GM19397 (cell line): ENCODE data around the gene PQBP1.
"Not testable (repeated sequence)": the region's sequence is repeated elsewhere in the genome, so short reads cannot be mapped to it uniquely, and the experiment has no call there.

Experiments used
- ATAC-seq: cut with Tn5 transposase; IDR thresholded peaks from one replicate; pipeline ENCODE4 v1.9.1; 2021; ENCODE audit warnings: mild to moderate bottlenecking, moderate library complexity; ENCODE audit not compliant: unreplicated experiment

PQBP1 gene, protein sequence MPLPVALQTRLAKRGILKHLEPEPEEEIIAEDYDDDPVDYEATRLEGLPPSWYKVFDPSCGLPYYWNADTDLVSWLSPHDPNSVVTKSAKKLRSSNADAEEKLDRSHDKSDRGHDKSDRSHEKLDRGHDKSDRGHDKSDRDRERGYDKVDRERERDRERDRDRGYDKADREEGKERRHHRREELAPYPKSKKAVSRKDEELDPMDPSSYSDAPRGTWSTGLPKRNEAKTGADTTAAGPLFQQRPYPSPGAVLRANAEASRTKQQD

DNA sequence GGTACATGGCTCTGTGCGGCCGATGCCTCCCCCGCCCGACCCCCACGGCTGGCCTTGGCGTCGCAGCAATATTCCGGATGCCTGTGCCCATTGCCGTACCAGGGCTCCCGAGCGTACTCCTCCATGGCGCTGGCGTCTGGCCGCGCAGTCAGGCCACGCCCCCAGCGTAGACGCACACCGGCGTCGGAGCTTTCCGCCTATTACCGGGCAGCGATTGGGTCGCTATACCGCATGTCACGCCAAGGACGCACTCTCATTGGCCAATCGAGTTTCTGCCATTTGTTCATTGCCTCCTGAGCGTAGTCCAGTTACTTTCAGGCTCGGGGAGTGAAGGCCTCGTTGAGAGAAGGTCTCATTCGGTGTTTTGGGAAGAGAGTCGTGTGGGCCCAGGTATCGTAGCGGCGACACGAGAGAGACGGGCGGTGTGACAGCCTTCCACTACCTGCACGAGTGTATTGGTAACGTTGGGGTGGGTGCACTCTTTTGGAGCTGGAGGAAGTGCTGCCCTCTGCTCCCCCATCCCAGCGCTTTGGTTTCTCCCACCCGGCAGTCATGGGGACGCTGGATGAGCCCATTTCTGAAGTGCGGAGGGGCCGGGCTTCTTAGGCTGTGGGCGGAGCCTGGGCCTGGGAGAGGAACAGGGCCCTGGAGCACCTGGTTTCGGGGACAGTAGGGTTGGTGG, at the start of gene PQBP1, which contains the start of gene TIMM17B:
Gene PQBP1, plus strand, starts transcription at position 306 of the 682 bp plus-strand sequence. CDS start 580 bp downstream, outside the sequence.
Gene TIMM17B, minus strand, starts transcription at position 144 of the 682 bp plus-strand sequence. Its CDS starts 19 bp downstream, at position 125.
- ATAC-seq: peak; percentile 93

DNA sequence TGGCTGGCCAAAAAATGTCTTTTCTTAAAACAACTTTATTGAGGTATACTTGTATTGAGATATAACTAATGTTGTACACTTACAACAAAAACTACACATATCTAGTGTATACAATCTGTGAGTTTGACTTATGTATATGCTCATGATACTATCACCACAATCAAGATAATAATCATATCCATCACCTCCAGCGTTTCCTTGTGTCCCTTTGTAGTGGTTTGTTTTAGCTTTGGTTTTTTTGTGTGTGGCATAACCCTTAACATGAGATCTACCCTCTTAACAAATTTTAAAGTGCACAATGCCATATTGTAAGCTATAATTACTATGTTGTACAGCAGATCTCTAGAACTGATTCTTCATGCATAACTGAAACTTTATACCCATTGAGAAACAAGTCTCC, 48.9 kb upstream of the PQBP1 start:
- ATAC-seq: no peak

DNA sequence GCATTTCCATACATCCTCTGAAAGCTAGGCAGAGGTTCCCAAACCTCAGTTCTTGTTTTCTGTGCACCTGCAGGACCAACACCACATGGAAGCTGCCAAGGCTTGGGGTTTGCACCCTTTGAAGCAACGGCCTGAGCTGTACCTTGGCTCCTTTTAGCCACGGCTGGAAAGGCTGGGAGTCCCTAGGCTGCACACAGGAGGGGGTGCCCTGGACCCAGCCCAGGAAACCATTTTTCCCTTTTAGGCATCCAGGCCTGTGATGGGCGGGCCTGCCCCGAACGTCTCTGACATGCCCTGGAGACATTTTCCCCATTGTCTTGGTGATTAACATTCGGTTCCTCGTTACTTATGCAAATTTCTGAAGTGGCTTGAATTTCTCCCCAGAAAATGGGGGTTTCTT, 44.9 kb upstream of the PQBP1 start:
- no peak for ATAC-seq

DNA sequence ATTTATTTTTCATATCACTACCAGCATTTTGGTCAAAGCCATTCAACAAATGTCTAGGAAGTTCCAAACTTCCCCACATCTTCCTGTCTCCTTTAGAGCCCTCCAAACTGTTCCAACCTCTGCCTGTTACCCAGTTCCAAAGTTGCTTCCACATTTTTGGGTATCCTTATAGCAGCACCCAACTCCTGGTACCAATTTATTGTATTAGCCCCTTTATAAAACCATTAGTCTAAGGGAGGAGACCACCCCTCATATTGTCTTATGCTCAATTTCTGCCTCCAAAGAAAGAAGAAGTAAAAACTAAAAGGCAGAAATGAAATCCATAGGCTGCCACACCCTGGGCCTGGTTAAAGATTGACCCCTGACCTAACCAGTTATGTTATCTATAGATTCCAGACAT, 44.2 kb upstream of the PQBP1 start:
- ATAC-seq: not testable (repeated sequence)

DNA sequence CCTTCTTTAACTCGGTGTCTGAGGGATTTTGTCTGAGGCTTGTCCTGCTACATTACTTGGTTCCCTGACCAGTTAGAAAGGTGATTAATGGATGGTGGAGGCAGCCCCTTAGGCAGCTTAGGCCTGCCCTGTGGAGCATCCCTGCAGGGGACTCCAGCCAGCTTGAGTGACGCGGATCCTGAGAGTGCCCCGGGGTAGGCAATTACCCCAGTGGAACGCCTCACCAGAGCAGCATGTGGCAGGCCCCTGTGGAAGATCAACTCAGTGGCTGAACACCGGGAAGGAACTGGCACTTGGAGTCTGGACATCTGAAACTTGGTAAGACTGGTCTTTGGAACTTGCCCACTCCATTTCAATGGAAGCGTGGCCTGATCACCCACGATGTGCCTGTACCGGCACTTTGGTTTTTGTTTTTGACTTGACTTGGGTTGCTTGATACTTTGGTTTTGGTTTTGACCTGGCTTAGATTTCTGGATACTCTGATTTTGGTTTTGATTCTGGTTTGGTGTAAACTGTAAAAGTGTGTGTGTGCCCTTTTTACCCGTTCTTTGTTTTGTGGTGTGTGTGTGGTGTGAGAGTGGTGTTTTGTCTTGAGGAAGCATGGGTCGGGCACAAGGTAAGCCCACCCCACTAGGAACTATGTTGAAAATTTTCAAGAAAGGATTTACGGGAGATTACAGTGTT, 43.5 kb upstream of the PQBP1 start:
- ATAC-seq: not testable (repeated sequence)

DNA sequence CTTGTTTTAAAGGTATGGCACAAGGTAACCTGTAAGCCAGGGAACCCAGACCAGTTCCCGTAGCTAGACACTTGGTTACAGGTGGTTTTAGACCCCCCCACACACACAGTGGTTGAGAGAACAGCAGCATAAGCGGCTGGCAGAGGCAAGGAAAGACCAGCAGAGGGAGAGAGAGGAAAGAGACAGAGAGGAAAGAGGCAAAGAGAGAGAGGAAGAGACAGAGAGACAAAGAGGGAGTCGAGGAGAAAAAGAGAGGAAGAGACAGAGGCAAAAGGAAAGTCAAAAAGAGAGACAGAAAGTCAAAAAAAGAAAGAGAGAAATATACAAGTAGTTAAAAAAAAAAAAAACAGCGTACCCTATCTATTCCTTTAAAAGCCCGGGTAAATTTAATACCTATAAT, 42.8 kb upstream of the PQBP1 start:
- no peak for ATAC-seq

DNA sequence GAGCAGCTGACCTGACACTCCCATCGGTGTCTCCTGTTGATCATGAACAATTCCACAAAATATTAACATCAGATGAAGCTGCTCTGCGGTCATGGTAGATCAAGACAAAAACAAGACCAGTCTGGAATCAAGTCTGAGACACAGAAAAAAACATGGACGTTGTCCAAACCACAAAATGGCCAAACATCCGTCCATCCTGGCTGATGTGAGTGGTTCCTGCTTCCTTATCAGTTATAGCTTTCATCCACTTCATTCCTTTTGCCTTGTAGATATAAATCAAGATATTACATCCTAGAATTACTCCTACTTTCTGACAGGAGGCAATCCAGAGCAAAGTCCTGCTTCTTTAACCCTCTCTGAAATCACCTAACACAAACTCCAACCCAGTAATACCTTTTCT, 33.5 kb upstream of the PQBP1 start:
- ATAC-seq: no peak

DNA sequence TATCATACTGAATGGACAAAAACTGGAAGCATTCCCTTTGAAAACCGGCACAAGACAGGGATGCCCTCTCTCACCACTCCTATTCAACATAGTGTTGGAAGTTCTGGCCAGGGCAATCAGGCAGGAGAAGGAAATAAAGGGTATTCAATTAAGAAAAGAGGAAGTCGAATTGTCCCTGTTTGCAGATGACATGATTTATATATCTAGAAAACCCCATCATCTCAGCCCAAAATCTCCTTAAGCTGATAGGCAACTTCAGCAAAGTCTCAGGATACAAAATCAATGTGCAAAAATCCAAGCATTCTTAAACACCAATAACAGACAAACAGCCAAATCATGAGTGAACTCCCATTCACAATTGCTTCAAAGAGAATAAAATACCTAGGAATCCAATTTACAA, 25.7 kb upstream of the PQBP1 start:
- ATAC-seq: not testable (repeated sequence)

DNA sequence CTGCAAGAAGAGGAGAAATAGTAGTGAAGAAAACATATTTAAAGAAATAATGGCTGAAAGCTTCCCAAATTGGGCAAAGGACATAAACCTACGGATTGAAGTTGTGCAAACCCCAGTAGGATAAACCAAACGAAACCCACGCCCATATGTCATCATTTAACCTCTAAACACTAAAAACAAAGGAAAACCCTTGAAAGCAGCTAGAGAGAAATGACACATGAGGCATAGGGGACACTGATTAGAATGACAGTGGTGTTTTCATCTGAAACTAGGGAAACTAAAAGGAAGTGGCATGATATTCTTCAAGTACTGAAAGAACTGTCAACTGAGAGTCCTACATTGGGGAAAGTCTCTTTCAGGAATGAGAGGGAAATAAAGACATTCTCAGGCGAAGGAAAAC, 20.8 kb upstream of the PQBP1 start:
- not testable (repeated sequence) for ATAC-seq

DNA sequence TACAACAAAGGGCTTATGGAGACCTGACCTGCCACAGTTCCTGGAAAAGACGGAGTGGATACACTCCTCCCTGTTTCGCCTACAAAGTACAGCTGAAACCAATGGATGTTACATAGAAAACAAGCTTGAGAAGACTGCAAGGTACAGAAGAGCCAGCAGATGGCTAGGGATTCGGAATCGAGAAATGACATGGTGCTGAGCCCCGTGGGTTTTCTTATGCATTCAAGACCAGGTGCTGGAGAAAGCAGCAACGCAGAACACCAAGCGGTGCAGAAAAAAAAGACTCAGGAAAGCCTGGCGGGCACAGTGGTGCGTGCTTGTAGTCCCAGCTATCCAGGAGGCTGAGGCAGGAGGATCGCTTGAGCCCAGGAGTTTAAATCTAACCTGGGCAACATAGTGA, 14.0 kb upstream of the PQBP1 start:
- no peak for ATAC-seq

DNA sequence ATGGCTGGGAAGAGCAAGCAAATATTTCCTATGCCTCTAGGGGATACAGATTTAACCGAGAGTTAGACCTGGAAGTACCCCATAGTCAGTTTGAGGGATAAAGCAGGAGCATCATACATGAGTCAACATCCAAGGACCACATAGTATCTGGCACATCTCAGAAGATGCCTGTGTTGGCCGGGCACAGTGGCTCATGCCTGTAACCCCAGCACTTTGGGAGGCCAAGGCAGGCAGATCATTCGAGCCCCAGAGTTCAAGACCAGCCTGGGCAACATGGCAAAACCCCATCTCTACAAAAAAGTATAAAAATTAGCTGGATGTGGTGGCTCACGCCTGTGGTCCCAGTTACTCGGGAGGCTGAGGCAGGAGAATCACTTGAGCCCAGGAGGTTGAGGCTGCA, 11.1 kb upstream of the PQBP1 start:
- ATAC-seq: not testable (repeated sequence)

DNA sequence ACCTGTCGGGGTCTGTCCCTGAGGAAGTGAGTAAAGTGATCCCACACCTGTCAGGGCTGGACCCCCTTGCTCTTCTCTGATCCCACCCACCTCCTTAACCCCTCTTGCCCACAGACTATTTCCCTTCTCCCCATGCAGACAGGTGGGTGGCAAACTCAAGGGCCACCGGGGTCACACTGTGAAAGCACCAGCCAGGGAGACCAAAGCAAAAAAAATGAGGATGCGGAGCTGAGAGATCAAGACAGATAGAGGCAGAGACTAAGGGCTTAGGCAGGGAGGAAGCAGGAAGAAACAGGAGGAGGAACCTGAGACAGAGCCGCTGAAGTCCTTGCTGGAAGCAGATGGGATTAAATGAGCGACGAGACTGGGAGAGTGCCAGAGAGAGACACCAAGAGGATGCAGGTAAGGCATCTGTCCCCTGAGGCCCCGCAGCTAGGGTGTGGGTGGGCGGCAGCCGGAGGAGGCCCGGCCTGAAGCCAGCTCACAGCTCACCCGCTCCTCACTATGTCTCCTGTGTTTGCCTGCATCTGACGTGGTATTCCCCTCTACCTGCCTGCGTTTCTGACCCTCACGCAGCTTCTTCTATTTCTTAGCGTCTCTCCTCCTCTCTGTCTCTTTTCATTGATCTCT, 7.3 kb upstream of the PQBP1 start:
- ATAC-seq: no peak

DNA sequence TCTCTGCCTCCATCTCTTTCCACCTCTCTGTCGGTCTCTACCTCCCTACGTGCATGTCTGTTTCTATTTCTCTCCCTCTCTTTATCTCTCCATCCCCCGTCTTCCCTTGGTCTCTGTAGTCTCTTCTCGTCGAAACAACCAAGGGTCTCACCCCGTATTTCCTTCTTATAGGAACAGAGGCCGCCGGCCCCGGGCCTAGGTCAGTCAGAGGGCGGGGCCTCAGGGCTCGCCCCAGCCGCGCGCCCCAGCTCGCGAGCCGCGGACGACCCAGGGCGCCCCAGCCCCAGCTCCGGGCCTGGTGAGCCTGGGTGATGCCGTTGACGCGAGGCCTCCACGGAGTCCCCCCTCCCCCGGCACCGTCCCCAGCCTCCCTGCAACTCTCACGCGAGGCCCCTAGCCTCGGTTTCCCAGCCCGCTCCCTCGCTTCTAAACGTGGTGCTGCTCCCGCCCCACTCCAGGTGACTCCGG, 6.8 kb upstream of the PQBP1 start:
- ATAC-seq: peak; percentile 32

DNA sequence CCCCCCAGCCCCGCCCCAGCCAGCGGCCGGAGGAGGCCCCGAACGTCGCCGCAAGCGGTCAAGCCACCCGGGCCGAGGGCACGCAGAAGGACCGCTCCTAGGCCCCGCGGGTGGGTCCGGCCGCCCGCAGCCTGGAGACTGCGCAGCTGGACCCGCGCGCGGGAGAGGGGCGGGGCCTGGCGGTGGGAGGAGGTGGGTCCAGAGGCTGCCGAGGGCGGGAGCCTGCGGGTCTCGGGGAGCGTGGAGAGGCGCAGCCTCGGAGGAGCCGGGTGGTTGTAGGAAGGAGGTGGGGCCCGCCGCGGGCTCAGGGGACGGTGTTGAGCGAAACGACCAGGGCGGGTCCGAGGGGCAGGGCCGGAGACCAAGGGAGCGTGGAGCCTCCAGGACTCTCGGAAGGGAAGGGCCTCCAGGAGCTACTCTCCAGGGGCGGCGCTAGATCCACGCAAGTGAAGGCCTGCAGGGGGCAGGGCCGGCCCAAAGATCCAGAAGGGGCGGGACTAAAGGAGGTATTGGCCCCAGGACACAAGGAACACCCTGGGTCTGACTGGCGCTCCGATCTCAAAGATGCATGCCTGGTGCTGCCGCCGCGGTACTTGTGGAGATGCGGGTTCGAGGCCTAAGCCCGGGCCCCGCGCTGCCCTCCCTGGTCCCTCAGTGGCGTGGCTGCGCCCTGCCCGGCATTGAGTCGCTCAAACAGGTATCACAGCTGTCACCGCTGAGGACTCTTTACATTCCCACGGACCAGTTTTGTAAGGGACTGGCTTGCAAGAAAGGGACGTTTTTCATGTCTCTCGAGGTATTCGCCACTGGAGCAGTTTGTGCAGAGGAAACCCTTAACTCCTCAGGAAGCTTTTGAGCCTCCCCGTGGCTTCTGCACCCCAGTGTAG, 6.1 kb upstream of the PQBP1 start:
- peak; percentile 90 for ATAC-seq

DNA sequence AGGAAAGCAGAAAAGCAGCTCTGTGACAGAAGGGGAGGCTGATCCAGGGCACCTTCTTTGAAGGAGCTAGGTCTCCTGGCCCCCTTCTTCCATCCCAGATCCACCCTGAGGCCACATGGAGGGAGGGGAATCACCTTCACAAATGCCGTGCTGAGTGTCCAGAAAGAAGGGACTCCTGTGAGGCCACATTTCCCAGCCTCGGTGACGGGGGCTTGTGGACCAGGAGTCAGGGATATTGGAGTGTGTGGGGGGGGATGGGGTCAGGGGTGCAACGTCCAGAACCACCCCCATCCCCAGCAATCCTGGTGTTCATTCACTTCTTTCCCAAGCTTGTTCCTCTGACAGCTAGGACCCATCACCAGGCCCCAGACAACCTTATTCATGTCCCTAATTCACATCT, 4.8 kb upstream of the PQBP1 start:
- ATAC-seq: no peak

DNA sequence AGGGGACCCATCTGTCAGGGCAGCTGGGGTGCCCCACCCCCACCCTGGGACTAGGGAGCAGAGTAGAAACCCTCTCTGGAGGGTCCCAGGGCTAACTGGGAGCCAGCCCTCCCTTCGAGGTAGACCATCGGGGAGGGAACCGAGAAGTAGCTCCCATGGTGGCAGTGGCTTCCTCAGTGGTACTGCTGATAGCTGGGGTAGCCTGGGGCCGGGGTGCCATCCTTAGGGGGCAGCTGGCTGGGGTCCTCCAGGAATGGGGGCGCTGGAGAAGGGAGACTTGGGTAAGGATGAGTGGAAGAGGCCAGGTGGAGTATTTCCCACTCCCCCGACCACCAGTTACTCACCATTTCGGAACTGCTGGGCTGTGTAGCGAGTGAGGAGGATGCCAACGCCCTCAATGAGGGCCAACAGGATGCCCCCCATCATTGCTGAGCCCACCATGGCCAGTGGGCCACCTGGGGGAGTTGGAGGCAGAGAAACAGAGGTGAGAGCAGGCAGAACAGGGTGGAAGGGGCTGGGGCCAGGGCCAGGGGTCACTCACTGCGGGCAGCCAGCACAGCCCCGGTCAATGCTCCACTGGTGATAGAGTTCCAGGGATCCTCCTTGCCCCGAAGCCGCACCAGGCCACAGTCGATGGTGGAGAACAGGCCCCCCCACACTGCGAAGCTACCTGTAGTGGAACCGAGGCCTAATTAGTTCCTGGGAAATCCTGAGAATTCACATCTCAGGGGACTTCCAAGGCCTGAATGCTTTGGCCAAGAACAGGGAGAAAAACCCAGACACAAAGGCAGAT, 4.0 kb upstream of the PQBP1 start:
- no peak for ATAC-seq

DNA sequence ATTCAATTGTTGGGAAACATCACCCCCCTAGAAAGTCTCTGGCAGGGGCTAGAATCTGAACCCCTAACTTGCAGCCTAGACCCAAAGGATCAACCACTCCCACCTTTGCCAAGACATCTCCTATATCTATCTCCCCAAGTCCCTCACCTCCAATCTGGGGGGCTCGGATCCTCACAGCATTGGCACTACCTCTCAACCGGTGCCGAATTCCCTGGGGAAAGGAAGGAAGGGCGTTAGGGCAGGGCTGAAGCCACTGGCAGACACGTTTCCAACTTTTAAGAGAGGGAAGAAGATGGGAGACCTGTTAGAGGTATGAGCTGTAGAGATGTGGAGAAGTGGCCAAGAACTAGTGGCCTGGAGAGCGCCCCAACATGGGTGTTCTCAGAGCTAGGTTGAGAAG, 2.8 kb upstream of the PQBP1 start:
- ATAC-seq: no peak

DNA sequence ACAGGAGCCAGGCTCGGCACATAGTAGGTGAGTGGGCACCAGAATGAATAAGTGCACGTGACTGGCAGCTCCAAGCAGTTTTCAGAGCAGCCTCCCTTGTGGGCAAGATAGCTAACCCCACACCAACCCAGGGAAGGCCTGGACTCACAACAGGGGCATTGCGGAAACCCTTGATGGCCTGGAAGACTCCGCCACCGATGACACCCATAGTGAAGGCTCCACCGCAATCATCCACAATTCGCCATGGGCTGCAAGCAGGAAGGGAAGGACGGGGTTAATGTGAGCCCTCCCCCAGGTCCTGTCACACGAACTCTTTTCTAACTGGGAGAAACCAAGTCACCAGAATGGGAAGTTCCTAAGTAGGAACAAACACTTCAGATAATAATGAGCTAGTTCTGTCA, 1.1 kb upstream of the PQBP1 start:
- no peak for ATAC-seq

DNA sequence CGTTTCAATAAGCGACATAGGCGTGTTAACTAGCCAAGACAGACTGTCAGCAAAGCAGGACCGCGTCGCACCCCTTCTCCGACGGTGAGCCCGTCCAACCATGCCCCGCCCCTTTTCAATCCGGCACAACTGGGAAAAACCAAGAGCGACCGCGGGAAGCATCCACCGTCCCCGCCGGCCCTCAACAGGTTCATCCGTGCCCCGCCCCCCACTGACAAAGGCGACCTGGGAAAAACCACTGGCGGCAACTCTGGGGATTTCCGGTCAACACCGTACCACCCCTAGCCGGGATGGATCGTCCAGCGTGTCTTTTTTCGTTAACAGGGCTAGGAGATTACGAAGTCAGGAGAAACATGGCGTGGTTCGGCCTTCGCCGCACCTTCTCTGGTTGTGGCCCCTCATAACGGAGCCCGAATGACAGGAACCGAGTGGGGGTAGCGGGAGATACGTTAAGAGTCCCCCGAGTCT, 539 bp upstream of the PQBP1 start:
- ATAC-seq: peak; percentile 9

DNA sequence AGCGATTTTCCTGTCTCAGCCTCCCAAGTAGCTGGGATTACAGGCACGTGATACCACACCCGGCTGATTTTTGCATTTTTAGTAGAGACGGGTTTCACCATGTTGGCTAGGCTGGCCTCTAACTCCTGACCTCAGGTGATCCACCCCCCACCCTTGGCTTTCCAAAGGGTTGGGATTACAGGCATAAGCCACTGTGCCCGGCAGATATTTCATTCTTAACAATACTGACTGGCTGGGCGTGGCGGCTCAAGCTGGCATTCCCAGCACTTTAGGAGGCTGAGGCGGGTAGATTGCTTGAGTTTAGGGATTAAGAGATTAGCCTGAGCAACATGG, 1.3 kb downstream of the PQBP1 start:
- no peak for ATAC-seq
